IMR-90 (cell line): ENCODE data around the gene CCDC170. TPM values are rescaled to one million over a fixed set of nuclear protein-coding genes. Genes with fewer than 3 reads are reported as not detected.

Source experiments
- ATAC-seq: fragments of 200-7000 bp; cut with Tn5 transposase; 2 replicates; pipeline ENCODE4 v1.9.1; 2020; ENCODE audit warnings: low read depth, mild to moderate bottlenecking, moderate library complexity
- BruUV-seq: library from RNA; stranded (reverse); fragments of 400-500 nt; replicated peaks from 2 replicates; lab custom pipeline; 2021; lab: Mats Ljungman, UMichigan
- CTCF ChIA-PET: fragments of 300-600 bp; formaldehyde crosslinking; extraction: SDS; loops from one replicate; lab custom pipeline; 2021; ENCODE audit warnings: antibody characterized with exemption; lab: Yijun Ruan, JAX
- POLR2A ChIA-PET: fragments of 300-600 bp; sonication (Branson Sonifier 250); formaldehyde crosslinking; loops from one replicate; lab custom pipeline; 2022; ENCODE audit warnings: antibody characterized with exemption; ENCODE audit not compliant: unreplicated experiment; lab: Charles Lee
- DNase-seq: peaks from one replicate; pipeline ENCODE4 v3.0.0; 2013
- H2AFZ ChIP-seq: replicated peaks from 2 replicates; pipeline ENCODE3; 2013; ENCODE audit warnings: low read length, mild to moderate bottlenecking; ENCODE audit not compliant: poor library complexity
- H2AK5ac ChIP-seq: 2 replicates; pipeline ENCODE4 v1.6.1; 2013; ENCODE audit warnings: low read depth, low read length, inconsistent platforms
- H2AK9ac ChIP-seq: replicated peaks from 2 replicates; pipeline ENCODE3; 2013; ENCODE audit warnings: mild to moderate bottlenecking, low read depth, low read length, moderate library complexity; ENCODE audit not compliant: poor library complexity
- H2BK120ac ChIP-seq: 2 replicates; pipeline ENCODE4 v1.6.1; 2013; ENCODE audit warnings: low read depth, low read length, inconsistent platforms
- H2BK15ac ChIP-seq: 3 replicates; pipeline ENCODE4 v1.6.1; 2013; ENCODE audit warnings: low read depth, low read length, inconsistent platforms
- H2BK20ac ChIP-seq: 2 replicates; pipeline ENCODE4 v1.6.1; 2013; ENCODE audit warnings: low read depth, mild to moderate bottlenecking, inconsistent platforms, low read length, moderate library complexity
- H2BK5ac ChIP-seq: 2 replicates; pipeline ENCODE4 v1.6.1; 2013; ENCODE audit warnings: mild to moderate bottlenecking, low read depth, low read length, inconsistent platforms; ENCODE audit not compliant: poor library complexity, severe bottlenecking
- H3K14ac ChIP-seq: replicated peaks from 2 replicates; pipeline ENCODE4 v1.6.1; 2013; ENCODE audit warnings: low read depth, low read length, inconsistent platforms
- H3K18ac ChIP-seq: 2 replicates; pipeline ENCODE4 v1.6.1; 2013; ENCODE audit warnings: low read depth, low read length, control low read depth
- H3K23ac ChIP-seq: 2 replicates; pipeline ENCODE4 v1.6.1; 2013; ENCODE audit warnings: low read depth, low read length, inconsistent platforms
- H3K27ac ChIP-seq: 2 replicates; pipeline ENCODE4 v1.5.1; 2013; ENCODE audit warnings: mild to moderate bottlenecking, control low read depth, low read length; ENCODE audit not compliant: insufficient read depth
- H3K27me3 ChIP-seq: 2 replicates; pipeline ENCODE4 v1.6.1; 2013; ENCODE audit warnings: low read length; ENCODE audit not compliant: control insufficient read depth, insufficient read depth
- H3K36me3 ChIP-seq: 2 replicates; pipeline ENCODE4 v1.6.1; 2013; ENCODE audit warnings: low read length, mixed read lengths; ENCODE audit not compliant: control insufficient read depth, insufficient read depth
- H3K4ac ChIP-seq: 2 replicates; pipeline ENCODE4 v1.6.1; 2013; ENCODE audit warnings: low read depth, low read length, inconsistent platforms
- H3K4me1 ChIP-seq: 2 replicates; pipeline ENCODE4 v1.6.1; 2013; ENCODE audit warnings: low read length, mixed read lengths; ENCODE audit not compliant: control insufficient read depth, insufficient read depth
- H3K4me2 ChIP-seq: 2 replicates; pipeline ENCODE4 v1.6.1; 2013; ENCODE audit warnings: low read depth, mild to moderate bottlenecking, control low read depth, low read length, moderate library complexity
- H3K4me3 ChIP-seq: 2 replicates; pipeline ENCODE4 v1.5.1; 2013; ENCODE audit warnings: low read depth, mild to moderate bottlenecking, control low read depth, low read length, moderate library complexity; ENCODE audit not compliant: insufficient read depth
- H3K56ac ChIP-seq: 2 replicates; pipeline ENCODE4 v1.6.1; 2013; ENCODE audit warnings: low read length, inconsistent platforms; ENCODE audit not compliant: insufficient read depth; ENCODE audit errors: extremely low read depth
- H3K79me1 ChIP-seq, 2 experiments: 2 replicates each; pipeline ENCODE4 v1.6.1; 2013; ENCODE audit warnings: low read length in 2 of 2, inconsistent platforms in 1 of 2, low read depth in 1 of 2
- H3K9ac ChIP-seq: 2 replicates; pipeline ENCODE4 v1.6.1; 2013; ENCODE audit warnings: low read depth, low read length, control low read depth
- H3K9me1 ChIP-seq: 2 replicates; pipeline ENCODE4 v1.6.1; 2013; ENCODE audit warnings: low read length, inconsistent platforms; ENCODE audit not compliant: insufficient read depth
- H3K9me3 ChIP-seq: 2 replicates; pipeline ENCODE4 v1.6.1; 2013; ENCODE audit warnings: low read length; ENCODE audit not compliant: control insufficient read depth, insufficient read depth
- H4K20me1 ChIP-seq: 2 replicates; pipeline ENCODE4 v1.6.1; 2013; ENCODE audit warnings: low read length, inconsistent platforms; ENCODE audit not compliant: insufficient read depth
- H4K5ac ChIP-seq: 2 replicates; pipeline ENCODE4 v1.6.1; 2013; ENCODE audit warnings: mild to moderate bottlenecking, low read depth, low read length, control low read depth
- H4K8ac ChIP-seq, 2 experiments: 2 replicates each; pipeline ENCODE4 v1.6.1; 2013; ENCODE audit warnings: low read depth in 2 of 2, low read length in 2 of 2, control low read depth in 1 of 2, inconsistent platforms in 1 of 2
- H4K91ac ChIP-seq: 2 replicates; pipeline ENCODE4 v1.6.1; 2013; ENCODE audit warnings: low read depth, low read length, inconsistent platforms; ENCODE audit not compliant: insufficient read depth
- BHLHE40 ChIP-seq: fragments of 150-350 bp; IDR thresholded peaks from 2 replicates; pipeline ENCODE4 v1.6.1; 2016; ENCODE audit warnings: mild to moderate bottlenecking, low read depth, low read length
- MXI1 ChIP-seq: IDR thresholded peaks from 2 replicates; pipeline ENCODE4 v1.6.1; 2012; ENCODE audit warnings: low read depth, mild to moderate bottlenecking, low read length, moderate library complexity, borderline replicate concordance
- POLR2A ChIP-seq: IDR thresholded peaks from 2 replicates; pipeline ENCODE4 v1.6.1; 2012; ENCODE audit warnings: mild to moderate bottlenecking, low read depth, low read length
- RAD21 ChIP-seq: IDR thresholded peaks from 2 replicates; pipeline ENCODE4 v1.6.1; 2012; ENCODE audit warnings: low read length, improper control_type of control experiment
- RCOR1 ChIP-seq: IDR thresholded peaks from 2 replicates; pipeline ENCODE4 v1.6.1; 2012; ENCODE audit warnings: mild to moderate bottlenecking, low read length, improper control_type of control experiment; ENCODE audit not compliant: insufficient replicate concordance
- WGBS, 2 experiments: methylation state at CpG; one replicate each; pipeline versions ENCODE4 v1.1.5 to v1.1.7; 2013; ENCODE audit warnings: missing lambda C conversion rate in 2 of 2; ENCODE audit not compliant: insufficient read length in 1 of 2; ENCODE audit errors: extremely low coverage in 2 of 2; 5-methylcytosine and 5-hydroxymethylcytosine counted together
- dilution Hi-C: fragments of 300-500 bp; cut with HindIII; formaldehyde crosslinking; loops from one replicate; pipeline ENCODE4 v1.14.3; 2018; ENCODE audit warnings: low sequenced_read_pairs; ENCODE audit not compliant: unreplicated experiment
- in situ Hi-C: fragments of 300-500 bp; cut with MboI; formaldehyde crosslinking; loops from 3 replicates; pipeline ENCODE4 v1.14.3; 2019; ENCODE audit warnings: low sequenced_read_pairs, inconsistent platforms, mixed read lengths
- intact Hi-C: fragments of 100-400 bp; cut with micrococcal nuclease; formaldehyde crosslinking; loops from 2 replicates; pipeline ENCODE4 v1.10.0; 2022
- polyA plus RNA-seq, 3 experiments: library from polyadenylated mRNA; depleted of rRNA; stranded (reverse); fragments of >200 nt; gene quantifications; 2 replicates each; pipeline ENCODE4 v1.2.3, GENCODE V29; 2012; ENCODE audit warnings: low replicate concordance in 1 of 3
- total RNA-seq: library from RNA; depleted of rRNA; stranded (reverse); fragments of >200 nt; gene quantifications from 2 replicates; pipeline ENCODE4 v1.2.3, GENCODE V29; 2012
- TF ChIP-seq, protein P1 (sequence below): fragments of 150-350 bp; IDR thresholded peaks from 2 replicates; pipeline ENCODE4 v1.6.1; 2017; ENCODE audit warnings: mild to moderate bottlenecking, antibody characterized with exemption, low read length, low read depth

Gene CCDC170
- total and polyA plus RNA-seq, 2 of the 4 experiments (the other 2 are of a cell fraction): 0.12 to 0.54 TPM

DNA sequence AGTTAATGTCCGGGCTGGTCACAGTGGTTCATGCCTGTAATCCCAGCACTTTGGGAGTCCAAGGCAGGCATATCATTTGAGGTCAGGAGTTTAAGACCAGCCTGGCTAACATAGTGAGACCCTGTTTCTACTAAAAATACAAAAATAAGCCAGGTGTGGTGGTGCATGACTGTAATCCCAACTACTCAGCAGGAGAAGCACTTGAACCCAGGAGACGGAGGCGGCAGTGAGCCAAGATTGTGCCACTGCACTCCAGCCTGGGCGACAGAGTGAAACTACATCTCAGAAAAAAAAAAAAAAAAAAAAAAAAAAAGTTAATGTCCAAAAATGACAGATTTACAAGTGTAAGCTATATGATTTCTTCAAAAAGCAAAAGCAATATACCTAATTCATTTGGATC, 124.9 kb downstream of the CCDC170 start:
- dilution Hi-C loops: no loop called here

More for the DNA sequence above, 124.9 kb downstream of the CCDC170 start:
- Histone ChIP-seq H4K5ac (no peak overlapping the region), H3K36me3 (no peaks in the 10 kb centered on the region), H3K9ac (no peak overlapping the region), H2AFZ (no peak overlapping the region), H3K4ac (no peak overlapping the region), H2BK15ac (no peak overlapping the region), H2BK120ac (no peak overlapping the region), H3K79me1 (no peaks in the 10 kb centered on the region), H2AK5ac (no peak overlapping the region), H3K14ac (no peak overlapping the region), H3K4me3 (no peak overlapping the region), H4K8ac (no peak overlapping the region), H2AK9ac (no peak overlapping the region), H4K20me1 (no peaks in the 10 kb centered on the region), H3K27ac (no peak overlapping the region), H3K23ac (no peak overlapping the region), H3K4me2 (no peak overlapping the region), H3K9me3 (no peaks in the 10 kb centered on the region), H3K9me1 (no peaks in the 10 kb centered on the region), H3K56ac (no peak overlapping the region), H3K27me3 (no peaks in the 10 kb centered on the region), H2BK5ac (no peak overlapping the region), H3K4me1 (no peaks in the 10 kb centered on the region), H2BK20ac (no peak overlapping the region), H3K18ac (no peak overlapping the region), H4K91ac (no peak overlapping the region)
- WGBS, 2 experiments: no CpG with 5 or more reads among the region's 4 CpGs
- intact Hi-C loops (no loop called here), in situ Hi-C loops (no loop called here)
- TF ChIP-seq MXI1 (no peak), BHLHE40 (no peak), RCOR1 (no peak), RAD21 (no peak), POLR2A (no peak)
- TF ChIP-seq, protein P1, sequence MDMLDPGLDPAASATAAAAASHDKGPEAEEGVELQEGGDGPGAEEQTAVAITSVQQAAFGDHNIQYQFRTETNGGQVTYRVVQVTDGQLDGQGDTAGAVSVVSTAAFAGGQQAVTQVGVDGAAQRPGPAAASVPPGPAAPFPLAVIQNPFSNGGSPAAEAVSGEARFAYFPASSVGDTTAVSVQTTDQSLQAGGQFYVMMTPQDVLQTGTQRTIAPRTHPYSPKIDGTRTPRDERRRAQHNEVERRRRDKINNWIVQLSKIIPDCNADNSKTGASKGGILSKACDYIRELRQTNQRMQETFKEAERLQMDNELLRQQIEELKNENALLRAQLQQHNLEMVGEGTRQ: no peak
- BruUV-seq: no TSS peak
- CTCF ChIA-PET: no interaction called here
- DNase-seq (no peak), ATAC-seq (no peak)
- POLR2A ChIA-PET: no interaction called here
